Naive B cell (primary cell): Measurements from ENCODE around the gene FOXA3. TPM values are rescaled to one million over a fixed set of nuclear protein-coding genes. Genes with fewer than 3 reads are reported as not detected.

Experiments
- ATAC-seq, 2 donors: fragments of 150-1000 bp; cut with Tn5 transposase; 2 replicates each; pipeline ENCODE4 v1.10.0; 2021; ENCODE audit warnings: low read depth in 2 of 2, mild to moderate bottlenecking in 2 of 2, moderate library complexity in 2 of 2
- DNase-seq: peaks from one replicate; pipeline ENCODE4 v3.0.0; 2022
- H3K27ac Mint-ChIP-seq, 6 donors: one replicate each; pipeline ENCODE4 v1.8.0; 2020 to 2022; ENCODE audit warnings: mild to moderate bottlenecking in 6 of 6, mixed read lengths in 6 of 6, moderate library complexity in 5 of 6, inconsistent platforms in 2 of 6
- H3K27me3 Mint-ChIP-seq, 3 donors: one replicate each; pipeline ENCODE4 v1.8.0; 2021 to 2022; ENCODE audit warnings: mixed read lengths in 3 of 3, mild to moderate bottlenecking in 1 of 3
- H3K36me3 Mint-ChIP-seq, 2 donors: one replicate each; pipeline ENCODE4 v1.8.0; 2020 to 2022; ENCODE audit warnings: mixed read lengths in 2 of 2, inconsistent platforms in 1 of 2, mild to moderate bottlenecking in 1 of 2
- H3K4me1 Mint-ChIP-seq, 3 donors: one replicate each; pipeline ENCODE4 v1.8.0; 2020 to 2022; ENCODE audit warnings: mixed read lengths in 3 of 3, inconsistent platforms in 1 of 3, mild to moderate bottlenecking in 1 of 3, moderate library complexity in 1 of 3
- H3K4me3 Mint-ChIP-seq, 8 donors: one replicate each; pipeline ENCODE4 v1.8.0; 2020 to 2022; ENCODE audit warnings: mild to moderate bottlenecking in 8 of 8, mixed read lengths in 8 of 8, moderate library complexity in 8 of 8, inconsistent platforms in 2 of 8
- H3K9me3 Mint-ChIP-seq, 7 donors: one replicate each; pipeline ENCODE4 v1.8.0; 2020 to 2022; ENCODE audit warnings: mixed read lengths in 7 of 7, mild to moderate bottlenecking in 5 of 7, inconsistent platforms in 2 of 7, moderate library complexity in 1 of 7
- polyA plus RNA-seq, 6 donors: library from polyadenylated mRNA; unstranded; fragments of 300-500 nt; fragmentation: Illumina TruSeq; gene quantifications; one replicate each; pipeline ENCODE4 v1.2.3, GENCODE V29; 2021; ENCODE audit warnings: low read depth in 6 of 6

The FOXA3 gene
- polyA plus RNA-seq, 6 donors from 2014 or later, result not detected

DNA sequence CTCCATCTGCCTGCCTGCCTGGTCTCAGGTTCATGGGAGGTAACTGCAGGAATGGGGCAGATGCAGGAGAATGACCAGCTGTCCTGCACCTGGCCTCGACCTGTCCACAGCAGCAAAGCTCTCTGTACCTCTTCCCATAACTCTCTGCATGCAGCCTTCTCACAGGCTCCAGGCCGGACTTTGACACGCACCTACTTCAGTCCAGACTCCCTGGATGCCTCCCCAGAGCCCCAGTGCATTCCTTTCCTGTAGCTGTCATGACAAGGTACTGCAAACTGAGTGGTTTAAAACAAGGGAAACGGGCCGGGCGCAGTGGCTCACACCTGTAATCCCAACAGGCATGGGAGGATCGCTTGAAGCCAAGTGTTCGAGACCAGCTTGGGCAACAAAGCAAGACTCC is 47.2 kb downstream of the FOXA3 start:
- H3K4me3 Mint-ChIP-seq, result no peak overlapping the region
- ATAC-seq (no peak), DNase-seq (no peak)
- no peaks in the 10 kb centered on the region for H3K4me1 Mint-ChIP-seq
- peaks cover 24 to 54% (median 45%) of the 10 kb centered on the region in 3 donors for H3K27me3 Mint-ChIP-seq
- peaks cover 0 to 2% (median 0%) of the 10 kb centered on the region in 7 donors for H3K9me3 Mint-ChIP-seq
- no peaks in the 10 kb centered on the region for H3K36me3 Mint-ChIP-seq
- no peak overlapping the region for H3K27ac Mint-ChIP-seq

DNA sequence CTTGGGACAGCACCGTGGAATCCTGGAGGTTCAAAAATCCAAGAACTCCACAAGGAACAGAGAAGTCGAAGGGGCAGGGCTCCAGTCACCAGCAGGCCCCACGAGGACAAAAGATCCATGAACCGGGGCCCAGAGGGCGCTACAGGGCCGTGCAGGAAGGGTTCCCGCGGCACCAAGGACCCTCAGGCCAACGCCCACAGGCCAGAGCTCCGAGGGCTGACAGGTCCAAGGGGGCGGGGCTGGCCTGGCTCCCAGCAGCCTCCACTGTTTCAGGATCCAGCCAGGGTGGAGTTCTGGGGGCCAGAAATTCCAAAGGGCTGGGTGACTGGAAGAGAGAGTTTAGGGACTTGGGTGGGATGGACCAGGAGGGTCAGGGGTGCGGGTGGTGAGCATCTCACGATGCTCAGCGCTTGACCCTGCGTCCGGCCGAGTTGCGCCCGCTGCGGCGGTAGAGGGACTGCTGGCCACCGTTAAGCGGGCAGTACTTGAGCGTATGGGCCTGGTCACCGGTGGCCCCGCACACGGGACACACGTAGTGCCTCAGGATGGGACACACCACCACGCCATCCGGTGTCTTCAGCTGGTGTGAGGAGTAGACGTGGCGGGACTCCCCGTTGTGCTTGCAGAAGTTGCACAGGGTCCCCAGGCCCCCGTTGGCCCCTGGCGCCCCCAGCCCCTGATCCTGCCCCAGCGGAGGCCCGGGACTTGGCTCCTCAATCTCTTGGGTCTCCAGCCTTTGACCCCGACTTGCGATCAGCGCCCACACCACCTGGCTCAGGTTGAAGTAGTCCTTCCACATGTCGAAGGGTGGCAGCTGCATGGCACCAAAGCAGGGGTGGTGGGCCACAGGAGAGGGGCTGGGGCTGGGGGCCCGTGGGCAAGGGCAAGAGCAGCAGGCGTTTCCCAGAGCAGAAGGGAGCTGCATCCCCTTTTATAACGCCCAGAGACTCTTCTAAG is 50.0 kb downstream of the FOXA3 start, which contains the start of gene NANOS2:
Gene NANOS2, minus strand, starts transcription at position 905 of the 957 bp plus-strand sequence. Its CDS starts 85 bp downstream, at position 820.
- H3K4me3 Mint-ChIP-seq, result no peak within 1 kb of the TSS
- H3K27me3 Mint-ChIP-seq, result peaks cover 23 to 50% (median 43%) of the 10 kb centered on the region in 3 donors
- H3K36me3 Mint-ChIP-seq, result no peaks in the 10 kb centered on the region
- peak within 1 kb of the TSS in 1 of 6 donors; percentile 65 for H3K27ac Mint-ChIP-seq
- no peak for ATAC-seq
- H3K9me3 Mint-ChIP-seq, result peaks cover 0 to 2% (median 0%) of the 10 kb centered on the region in 7 donors
- no peak for DNase-seq
- H3K4me1 Mint-ChIP-seq, result no peaks in the 10 kb centered on the region

DNA sequence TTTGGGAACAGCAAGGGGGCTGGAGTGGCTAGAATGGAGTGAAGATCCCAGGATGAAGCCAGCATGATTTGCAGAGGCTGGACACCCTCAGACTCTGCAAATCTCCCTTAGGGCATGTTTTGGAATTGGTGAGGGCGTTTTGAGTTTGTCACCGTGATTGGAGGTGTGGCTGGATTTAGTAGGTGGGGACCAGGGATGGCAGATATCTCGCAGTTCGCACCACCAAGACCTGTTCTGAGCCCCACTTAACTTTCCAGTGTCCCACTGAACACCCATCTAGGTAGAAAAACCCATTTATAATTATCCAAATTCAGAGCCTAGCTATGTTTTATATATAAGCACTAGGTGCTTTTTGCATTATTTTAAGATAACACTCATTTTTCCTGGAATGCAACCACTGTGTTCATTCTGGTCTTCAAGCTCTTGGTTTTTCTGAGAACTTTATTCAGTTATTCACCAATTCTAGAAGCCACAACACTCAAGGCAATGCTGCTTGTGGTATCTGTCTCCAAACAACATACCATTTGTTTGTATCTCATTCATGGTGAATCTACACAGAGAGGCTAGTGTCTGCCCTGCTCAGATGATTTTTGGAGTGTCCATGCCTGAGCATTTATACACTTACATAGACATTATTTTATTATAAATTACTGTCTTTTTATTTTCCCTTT is 53.4 kb downstream of the FOXA3 start:
- ATAC-seq (no peak), DNase-seq (no peak)
- Mint-ChIP-seq H3K4me1 (no peaks in the 10 kb centered on the region), H3K36me3 (no peaks in the 10 kb centered on the region), H3K27ac (no peak overlapping the region), H3K4me3 (no peak overlapping the region), H3K27me3 (peaks cover 32 to 41% (median 33%) of the 10 kb centered on the region in 3 donors), H3K9me3 (no peaks in the 10 kb centered on the region)

DNA sequence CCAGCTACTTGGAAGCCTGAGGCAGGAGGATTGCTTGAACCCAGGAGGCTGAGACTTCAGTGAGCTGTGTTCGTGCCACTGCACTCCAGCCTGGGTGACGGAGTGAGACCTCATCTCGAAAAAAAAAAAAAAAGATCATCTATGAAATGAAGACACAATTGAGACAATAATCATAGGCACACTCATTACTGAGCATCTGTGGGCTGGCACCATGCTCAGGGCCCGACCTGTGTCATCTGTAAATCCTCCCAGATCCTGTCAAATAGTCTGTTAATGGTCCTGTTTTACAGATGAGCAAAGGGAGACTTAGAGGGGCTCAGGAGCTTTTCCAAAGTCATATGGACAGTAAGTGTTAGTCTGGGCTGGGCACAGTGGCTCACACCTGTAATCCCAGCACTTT is 54.6 kb downstream of the FOXA3 start:
- no peak for ATAC-seq
- no peak for DNase-seq
- H3K27me3 Mint-ChIP-seq, result peaks cover 23 to 32% (median 26%) of the 10 kb centered on the region in 3 donors
- no peaks in the 10 kb centered on the region for H3K36me3 Mint-ChIP-seq
- no peak overlapping the region for H3K27ac Mint-ChIP-seq
- H3K4me3 Mint-ChIP-seq, result no peak overlapping the region
- H3K9me3 Mint-ChIP-seq, result no peaks in the 10 kb centered on the region
- H3K4me1 Mint-ChIP-seq, result no peaks in the 10 kb centered on the region

DNA sequence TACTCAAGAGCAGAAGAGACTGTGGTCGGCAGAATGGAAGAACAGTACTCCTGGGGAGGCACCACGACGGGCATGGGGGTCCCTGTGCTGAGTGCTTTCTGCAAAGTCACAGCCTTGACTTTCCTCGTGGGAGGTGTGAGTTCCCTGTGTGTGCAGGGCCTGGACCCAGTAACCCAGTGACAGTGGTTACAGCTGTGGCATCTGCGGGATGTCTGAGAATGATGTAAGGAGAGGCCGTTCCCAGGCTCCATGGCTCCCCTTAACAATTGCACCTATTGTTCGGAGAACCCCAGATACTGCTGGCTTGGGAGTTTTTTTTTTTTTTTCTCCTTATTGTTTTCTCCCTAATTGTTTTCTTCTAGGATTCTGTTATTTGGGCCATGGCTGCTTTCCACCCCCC is 55.6 kb downstream of the FOXA3 start:
- no peak for ATAC-seq
- Mint-ChIP-seq H3K36me3 (no peaks in the 10 kb centered on the region), H3K27me3 (peaks cover 22 to 31% (median 26%) of the 10 kb centered on the region in 3 donors), H3K27ac (no peak overlapping the region), H3K4me1 (no peaks in the 10 kb centered on the region), H3K9me3 (no peaks in the 10 kb centered on the region), H3K4me3 (no peak overlapping the region)
- DNase-seq, result no peak

DNA sequence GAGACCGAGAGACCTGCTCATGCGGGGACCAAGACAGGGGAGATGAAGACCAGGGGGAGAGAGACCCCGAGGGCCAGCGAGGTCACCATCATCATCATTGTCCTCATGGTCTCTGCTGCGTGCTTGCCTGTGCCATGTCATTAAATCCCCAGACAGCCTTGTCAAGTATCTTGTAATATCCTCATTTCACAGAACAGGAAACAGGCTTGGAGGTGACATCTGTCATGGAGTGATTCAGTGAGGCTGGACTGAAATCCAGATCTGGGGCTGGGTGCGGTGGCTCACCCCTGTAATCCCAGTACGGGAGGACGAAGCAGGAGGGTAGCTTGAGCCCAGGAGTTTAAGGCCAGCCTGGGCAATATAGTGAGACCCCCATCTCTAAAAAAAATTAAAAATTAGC is 56.3 kb downstream of the FOXA3 start:
- ATAC-seq (no peak), DNase-seq (no peak)
- no peaks in the 10 kb centered on the region for H3K4me1 Mint-ChIP-seq
- no peak overlapping the region for H3K27ac Mint-ChIP-seq
- peaks cover 22 to 31% (median 22%) of the 10 kb centered on the region in 3 donors for H3K27me3 Mint-ChIP-seq
- no peak overlapping the region for H3K4me3 Mint-ChIP-seq
- no peaks in the 10 kb centered on the region for H3K36me3 Mint-ChIP-seq
- no peaks in the 10 kb centered on the region for H3K9me3 Mint-ChIP-seq

DNA sequence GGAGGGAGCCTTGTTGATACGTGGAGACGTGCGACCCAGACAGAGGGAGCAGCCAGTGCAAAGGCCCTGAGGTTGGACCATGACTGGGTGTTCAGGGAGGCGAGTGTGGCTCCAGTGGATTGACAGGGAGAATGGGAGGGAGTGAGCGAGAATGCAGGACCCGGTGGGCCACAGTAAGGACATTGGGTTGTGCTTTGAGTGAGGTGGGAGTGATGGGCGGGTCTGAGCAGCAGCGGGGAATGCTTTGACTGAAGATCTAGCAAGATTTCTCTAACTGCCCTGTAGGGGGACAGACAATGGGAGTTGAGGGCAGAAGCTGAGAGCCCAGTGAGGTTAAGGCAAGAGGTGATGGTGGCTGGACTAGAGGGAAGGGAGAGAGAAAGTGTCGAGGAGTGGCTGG is 58.2 kb downstream of the FOXA3 start:
- Mint-ChIP-seq H3K4me1 (peaks cover under 1 to 5% (median 5%) of the 10 kb centered on the region in 3 donors), H3K27me3 (peaks cover 14 to 23% (median 16%) of the 10 kb centered on the region in 3 donors), H3K9me3 (peaks cover 0 to 1% (median 0%) of the 10 kb centered on the region in 7 donors), H3K36me3 (no peaks in the 10 kb centered on the region), H3K4me3 (no peak overlapping the region), H3K27ac (peak overlapping the region in 2 of 6 donors; percentile 21 to 73)
- ATAC-seq, result peak in 1 of 2 donors; percentile 37
- no peak for DNase-seq

Other genes with a start within 250 kb of the FOXA3 start
- 10 to 100 TPM in 3 of 6 donors, 1 to 10 TPM in 3; 4.3 to 14.1 (median 10.3) TPM for gene EML2, start 224.9 kb upstream of the FOXA3 start, polyA plus RNA-seq
- not detected for gene GIPR, start 196.1 kb upstream of the FOXA3 start, polyA plus RNA-seq
- 1,000 to 10,000 TPM in 2 of 6 donors, 100 to 1,000 TPM in 4; 808 to 1,139 (median 906) TPM for gene SNRPD2, start 172.4 kb upstream of the FOXA3 start, polyA plus RNA-seq
- 1 to 10 TPM in 5 of 6 donors, under 1 TPM in 1; 0.70 to 6.8 (median 1.7) TPM for gene QPCTL, start 171.7 kb upstream of the FOXA3 start, polyA plus RNA-seq
- gene FBXO46, start 133.4 kb upstream of the FOXA3 start, polyA plus RNA-seq, result 10 to 100 TPM in 5 of 6 donors, 1 to 10 TPM in 1; 9.4 to 23.0 (median 13.9) TPM
- gene MEIOSIN, start 130.9 kb upstream of the FOXA3 start, polyA plus RNA-seq, result not detected
- gene SIX5, start 95.1 kb upstream of the FOXA3 start, polyA plus RNA-seq, result under 1 TPM in 1 of 6 donors, not detected in 5; 0.18 TPM
- 1 to 10 TPM in 3 of 6 donors, under 1 TPM in 2, not detected in 1; 0.31 to 2.7 (median 1.1) TPM for gene DMPK, start 81.8 kb upstream of the FOXA3 start, polyA plus RNA-seq
- 10 to 100 TPM; 13.4 to 28.1 (median 22.1) TPM for gene DMWD, start 71.5 kb upstream of the FOXA3 start, polyA plus RNA-seq
- gene RSPH6A, start 49.0 kb upstream of the FOXA3 start, polyA plus RNA-seq, result not detected
- 10 to 100 TPM in 2 of 6 donors, 1 to 10 TPM in 4; 6.3 to 24.3 (median 9.0) TPM for gene SYMPK, start 1.2 kb upstream of the FOXA3 start, polyA plus RNA-seq
- gene IRF2BP1, start 21.8 kb downstream of the FOXA3 start, polyA plus RNA-seq, result 10 to 100 TPM in 1 of 6 donors, 1 to 10 TPM in 5; 3.1 to 10.1 (median 5.9) TPM
- under 1 TPM in 4 of 6 donors, not detected in 2; 0.15 to 0.30 (median 0.28) TPM for gene MYPOP, start 38.3 kb downstream of the FOXA3 start, polyA plus RNA-seq
- not detected for gene NANOS2, start 50.5 kb downstream of the FOXA3 start, polyA plus RNA-seq
- gene NOVA2, start 109.5 kb downstream of the FOXA3 start, polyA plus RNA-seq, result not detected
- gene CCDC61, start 131.1 kb downstream of the FOXA3 start, polyA plus RNA-seq, result 10 to 100 TPM in 1 of 6 donors, 1 to 10 TPM in 5; 4.9 to 11.9 (median 7.7) TPM
- gene PGLYRP1, start 158.7 kb downstream of the FOXA3 start, polyA plus RNA-seq, result 1 to 10 TPM in 1 of 6 donors, not detected in 5; 1.6 TPM
- gene IGFL4, start 176.7 kb downstream of the FOXA3 start, polyA plus RNA-seq, result not detected